NT2/D1 (cell line): ENCODE results near the gene BIN1.

Experiments used
- SUZ12 ChIP-seq: IDR thresholded peaks from 2 replicates; pipeline ENCODE4 v1.6.1; 2011; ENCODE audit not compliant: insufficient read length, insufficient read depth; ENCODE audit errors: extremely low read depth
- ZNF274 ChIP-seq: IDR thresholded peaks from 2 replicates; pipeline ENCODE4 v1.6.1; 2011; ENCODE audit warnings: mild to moderate bottlenecking, low read depth, low read length

GRCh38 chr2:127069003-127069402 lies 38.0 kb downstream of the BIN1 start:
- TF ChIP-seq ZNF274 (no peak), SUZ12 (no peak)
